NCI-H1092 treated with DMSO at 0.1 percent for 48 hours (cell line): ENCODE results near the gene IVD.

ENCODE experiments used
- DNase-seq: peaks from one replicate; lab custom pipeline; 2025; lab: John Stamatoyannopoulos, UW

IVD gene

DNA sequence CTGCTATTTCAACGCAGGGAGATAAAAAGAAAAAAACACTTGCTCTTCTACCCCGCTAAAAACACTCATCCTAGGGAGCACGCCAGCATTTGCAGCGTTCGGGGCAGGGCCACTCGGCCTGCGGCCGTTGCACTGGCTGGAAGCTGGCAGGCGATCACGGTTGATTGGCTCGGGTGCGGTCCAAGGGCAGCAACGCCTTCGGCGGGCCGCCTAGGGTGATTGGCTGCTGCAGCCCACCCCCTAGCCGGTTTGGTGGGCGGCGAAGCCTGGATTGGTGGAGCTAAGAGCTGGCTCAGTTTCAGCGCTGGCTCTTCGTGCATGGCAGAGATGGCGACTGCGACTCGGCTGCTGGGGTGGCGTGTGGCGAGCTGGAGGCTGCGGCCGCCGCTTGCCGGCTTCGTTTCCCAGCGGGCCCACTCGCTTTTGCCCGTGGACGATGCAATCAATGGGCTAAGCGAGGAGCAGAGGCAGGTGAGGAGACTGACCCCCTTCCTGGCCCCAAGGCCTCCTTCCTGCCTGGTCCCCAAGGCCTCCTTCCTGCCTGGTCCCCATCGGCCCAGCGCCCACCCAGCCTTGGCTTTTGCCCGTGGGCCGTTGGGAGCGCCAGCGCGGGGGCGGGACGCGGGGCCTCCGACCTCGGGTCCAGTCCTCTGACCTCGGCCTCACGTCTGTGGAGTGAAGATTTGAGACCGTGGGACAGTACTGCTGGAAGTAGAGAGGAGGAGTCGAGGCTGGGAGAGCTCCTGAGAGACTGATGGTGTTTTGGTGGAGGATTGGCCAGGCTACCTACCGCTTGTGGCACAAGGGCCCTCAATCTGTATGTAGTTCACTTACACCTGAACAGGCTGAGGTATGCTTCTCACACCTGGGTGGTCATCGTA is at the start of gene IVD:
Gene IVD (plus strand): TSS at position 295 of the 881 bp plus-strand sequence. CDS start 33 bp downstream, at position 328.
- DNase-seq, result peak; percentile 90

DNA sequence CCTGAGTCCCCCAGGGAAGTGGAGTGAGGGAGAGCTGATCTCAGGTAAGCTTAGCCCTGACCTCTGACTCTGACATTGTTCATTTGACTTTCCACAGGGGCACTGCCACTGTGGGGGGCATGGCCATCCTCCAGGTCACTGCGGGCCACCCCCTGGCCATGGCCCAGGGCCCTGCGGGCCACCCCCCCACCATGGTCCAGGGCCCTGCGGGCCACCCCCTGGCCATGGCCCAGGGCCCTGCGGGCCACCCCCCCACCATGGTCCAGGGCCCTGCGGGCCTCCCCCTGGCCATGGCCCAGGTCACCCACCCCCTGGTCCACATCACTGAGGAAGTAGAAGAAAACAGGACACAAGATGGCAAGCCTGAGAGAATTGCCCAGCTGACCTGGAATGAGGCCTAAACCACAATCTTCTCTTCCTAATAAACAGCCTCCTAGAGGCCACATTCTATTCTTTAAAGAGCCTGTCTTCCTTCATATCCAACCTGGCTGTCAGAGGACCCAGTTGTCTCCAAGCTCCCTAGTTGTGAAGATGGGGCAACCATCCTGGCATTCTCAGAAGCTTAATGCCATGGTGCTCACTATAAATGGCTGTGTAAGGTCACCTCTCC is 49.5 kb upstream of the IVD start:
- DNase-seq, result no peak

DNA sequence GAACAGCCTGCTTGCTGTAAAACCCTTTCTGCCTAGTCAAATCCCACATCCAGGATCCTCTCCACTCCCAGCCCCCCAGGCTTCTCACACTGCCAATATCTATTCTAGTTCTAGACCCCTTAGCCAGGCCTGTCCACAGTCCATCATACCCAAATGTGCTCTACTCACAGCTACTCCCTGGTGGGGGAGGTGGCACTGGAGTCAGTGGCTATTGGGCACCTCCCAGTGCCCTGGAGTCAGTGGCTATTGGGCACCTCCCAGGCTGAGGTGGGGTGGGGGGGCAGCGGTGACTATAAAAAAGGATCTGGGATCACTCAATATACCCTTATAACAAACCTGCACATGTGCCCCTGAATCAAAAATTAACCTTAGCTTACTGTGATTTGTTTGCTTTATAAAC is 48.3 kb upstream of the IVD start:
- DNase-seq, result no peak

DNA sequence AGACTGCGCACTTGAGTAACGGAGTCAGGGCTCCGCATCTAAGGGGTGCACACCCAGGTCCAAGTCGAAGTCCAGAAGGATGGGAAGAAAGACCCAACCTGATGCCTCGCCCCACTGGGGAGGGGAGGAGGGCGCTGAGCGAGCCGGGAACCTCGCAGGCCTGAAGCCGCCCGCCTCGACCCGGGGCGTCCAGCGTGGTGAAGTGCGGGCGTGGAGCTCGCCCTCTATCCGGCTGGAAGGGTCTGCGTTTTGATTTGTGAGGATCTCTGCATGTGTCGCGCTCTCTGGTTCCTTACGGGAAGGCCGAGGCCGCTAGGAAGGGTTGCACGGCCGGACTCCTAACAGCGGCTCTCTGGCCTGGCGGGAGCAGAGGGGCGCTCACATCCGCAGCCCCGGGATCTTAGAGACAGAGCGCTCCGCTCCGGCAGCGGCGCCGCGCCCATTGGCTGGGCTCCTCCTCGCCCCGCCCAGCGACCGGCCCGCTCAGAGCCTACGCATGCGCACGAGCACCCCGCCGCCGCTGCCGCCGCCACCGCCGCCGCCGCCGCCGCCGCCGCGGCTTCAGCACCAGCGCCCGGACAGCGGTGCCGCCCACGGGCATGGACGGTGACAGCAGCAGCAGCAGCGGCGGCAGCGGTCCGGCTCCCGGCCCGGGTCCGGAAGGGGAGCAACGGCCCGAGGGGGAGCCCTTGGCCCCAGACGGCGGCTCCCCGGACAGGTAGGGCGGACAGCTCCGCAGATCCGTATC is 47.7 kb upstream of the IVD start, which contains the start of gene DISP2:
Gene DISP2 (plus strand): TSS at position 497 of the 748 bp plus-strand sequence. CDS start 103 bp downstream, at position 600.
- DNase-seq, result peak; percentile 74

DNA sequence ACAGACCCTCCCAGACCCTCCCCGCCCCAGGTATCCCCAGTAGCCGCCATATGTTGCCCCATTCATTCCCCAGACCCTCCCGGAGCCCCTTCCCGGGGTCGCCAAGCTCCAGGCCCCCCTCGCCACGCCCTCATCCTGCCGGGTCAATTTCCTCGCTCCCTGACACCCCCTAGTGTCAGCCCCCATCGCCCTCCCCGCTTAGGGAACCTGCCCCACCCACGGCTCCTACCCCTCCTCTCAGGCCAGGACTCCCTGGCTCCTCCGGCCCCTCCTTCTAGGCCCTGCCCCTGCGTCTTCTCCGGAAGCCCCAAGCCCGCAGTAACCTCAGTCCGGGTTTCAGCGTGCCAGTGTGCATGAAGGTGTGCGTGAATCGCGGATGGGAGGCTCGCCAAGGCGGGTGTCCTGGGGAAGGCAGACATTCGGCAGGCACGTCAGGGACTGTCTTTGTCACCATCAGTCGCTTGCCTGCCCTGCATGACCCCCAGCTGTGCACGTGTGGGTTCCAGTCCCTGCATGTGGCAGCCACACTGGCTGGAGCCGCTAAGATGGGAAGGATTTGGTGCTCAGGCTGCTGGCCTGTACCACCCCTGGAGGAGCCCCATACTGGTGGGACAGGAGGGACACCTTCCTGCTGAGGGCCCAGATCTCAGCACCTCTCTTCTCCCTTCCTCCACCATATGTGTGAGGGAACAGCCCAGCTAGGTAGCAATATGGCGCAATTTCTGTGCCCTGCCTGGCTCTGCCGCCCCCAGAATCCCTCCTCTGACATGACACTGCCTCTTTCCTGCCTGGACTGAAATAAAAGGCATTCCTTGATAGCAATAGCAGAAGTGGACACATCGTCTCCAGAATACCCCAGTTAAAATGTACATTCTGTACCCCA is 46.9 kb upstream of the IVD start:
- DNase-seq, result peak; percentile 41

DNA sequence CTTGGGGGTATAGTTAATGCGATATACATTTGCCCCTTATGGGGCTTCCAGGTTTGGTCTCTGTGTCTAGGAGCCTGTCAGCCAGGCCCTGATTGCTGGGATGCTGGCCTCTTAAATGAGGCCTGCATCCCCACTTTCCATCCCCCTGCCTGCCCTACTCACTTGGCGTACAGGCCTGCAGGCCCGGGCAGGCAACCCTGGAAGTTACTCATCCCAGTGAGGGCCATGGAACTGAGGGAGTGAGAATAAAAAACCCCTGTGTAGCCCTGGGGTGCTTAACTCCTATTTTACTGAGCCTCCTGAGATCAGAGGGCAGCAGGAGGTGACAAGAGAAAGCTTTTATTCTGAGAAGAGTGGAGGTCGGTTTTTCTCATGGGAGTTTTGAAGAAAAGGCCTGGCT is 45.6 kb upstream of the IVD start:
- DNase-seq, result no peak

DNA sequence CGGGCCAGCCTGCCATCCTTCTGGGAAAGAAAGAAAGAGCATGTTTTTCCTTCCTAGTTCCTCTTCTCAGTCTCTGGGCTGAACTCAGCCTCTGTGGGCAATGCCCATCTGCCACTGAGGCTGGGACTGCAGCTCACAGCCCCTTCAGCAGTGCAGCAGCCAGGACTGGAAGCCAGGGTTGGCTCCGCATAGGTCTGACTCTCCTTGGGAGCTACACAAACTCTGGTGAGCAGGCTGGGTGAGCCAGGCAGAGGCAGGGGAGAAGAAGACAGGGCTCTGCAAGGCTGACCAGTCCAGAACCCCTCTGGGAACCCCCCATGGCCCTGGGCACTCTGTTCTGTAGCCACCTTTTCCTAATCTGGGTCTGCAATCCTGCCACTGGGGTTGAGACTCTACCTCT is 44.0 kb upstream of the IVD start:
- no peak for DNase-seq

DNA sequence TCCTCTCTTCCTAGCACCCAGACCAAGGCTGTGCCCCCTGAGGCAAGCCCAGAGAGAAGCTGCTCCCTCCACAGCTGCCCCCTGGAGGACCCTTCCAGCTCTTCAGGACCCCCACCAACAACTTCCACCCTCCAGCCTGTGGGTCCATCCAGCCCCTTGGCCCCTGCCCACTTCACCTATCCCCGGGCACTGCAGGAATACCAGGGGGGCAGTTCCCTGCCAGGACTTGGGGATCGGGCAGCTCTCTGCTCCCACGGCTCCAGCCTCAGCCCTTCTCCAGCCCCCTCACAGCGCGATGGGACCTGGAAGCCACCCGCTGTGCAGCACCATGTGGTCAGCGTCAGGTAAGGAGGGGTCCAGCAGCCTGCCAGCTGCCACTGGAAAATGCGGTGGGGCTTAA is 42.0 kb upstream of the IVD start:
- no peak for DNase-seq

DNA sequence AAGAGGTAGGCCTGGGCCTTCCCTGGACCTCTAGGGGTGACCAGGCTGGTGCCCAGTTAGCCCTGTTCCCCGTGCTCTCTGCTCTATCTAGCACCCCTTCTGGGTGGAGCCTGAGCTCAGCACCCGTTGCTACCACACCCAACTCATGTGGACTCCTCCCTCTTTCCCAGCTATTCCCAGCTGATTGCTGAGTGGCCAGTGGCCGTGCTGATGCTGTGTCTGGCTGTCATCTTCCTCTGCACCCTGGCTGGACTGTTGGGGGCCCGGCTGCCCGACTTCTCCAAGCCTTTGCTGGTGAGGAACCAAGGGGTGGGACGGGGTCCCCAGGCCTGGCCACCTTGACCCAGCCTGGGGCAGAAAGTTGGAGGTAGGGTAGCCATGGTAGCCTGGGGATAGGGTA is 41.3 kb upstream of the IVD start:
- no peak for DNase-seq

DNA sequence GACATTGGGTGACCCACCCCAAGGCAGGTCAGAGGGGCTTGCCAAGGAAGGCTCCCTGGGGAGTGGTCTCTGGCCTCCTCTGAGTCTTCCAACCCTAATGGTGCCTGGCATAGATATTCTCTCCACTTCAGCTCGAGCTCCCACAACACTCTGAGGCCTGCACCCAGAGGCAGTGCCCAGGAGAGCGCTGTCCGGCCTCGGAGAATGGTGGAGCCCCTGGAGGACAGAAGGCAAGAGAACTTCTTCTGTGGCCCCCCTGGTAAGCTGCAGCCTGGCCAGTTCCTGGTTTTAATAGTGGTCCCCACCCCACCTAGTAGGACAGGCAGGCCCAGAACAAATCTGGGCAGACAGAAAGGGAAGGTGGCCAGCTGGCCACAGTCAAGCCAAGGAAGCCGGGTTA is 40.6 kb upstream of the IVD start:
- DNase-seq, result no peak

DNA sequence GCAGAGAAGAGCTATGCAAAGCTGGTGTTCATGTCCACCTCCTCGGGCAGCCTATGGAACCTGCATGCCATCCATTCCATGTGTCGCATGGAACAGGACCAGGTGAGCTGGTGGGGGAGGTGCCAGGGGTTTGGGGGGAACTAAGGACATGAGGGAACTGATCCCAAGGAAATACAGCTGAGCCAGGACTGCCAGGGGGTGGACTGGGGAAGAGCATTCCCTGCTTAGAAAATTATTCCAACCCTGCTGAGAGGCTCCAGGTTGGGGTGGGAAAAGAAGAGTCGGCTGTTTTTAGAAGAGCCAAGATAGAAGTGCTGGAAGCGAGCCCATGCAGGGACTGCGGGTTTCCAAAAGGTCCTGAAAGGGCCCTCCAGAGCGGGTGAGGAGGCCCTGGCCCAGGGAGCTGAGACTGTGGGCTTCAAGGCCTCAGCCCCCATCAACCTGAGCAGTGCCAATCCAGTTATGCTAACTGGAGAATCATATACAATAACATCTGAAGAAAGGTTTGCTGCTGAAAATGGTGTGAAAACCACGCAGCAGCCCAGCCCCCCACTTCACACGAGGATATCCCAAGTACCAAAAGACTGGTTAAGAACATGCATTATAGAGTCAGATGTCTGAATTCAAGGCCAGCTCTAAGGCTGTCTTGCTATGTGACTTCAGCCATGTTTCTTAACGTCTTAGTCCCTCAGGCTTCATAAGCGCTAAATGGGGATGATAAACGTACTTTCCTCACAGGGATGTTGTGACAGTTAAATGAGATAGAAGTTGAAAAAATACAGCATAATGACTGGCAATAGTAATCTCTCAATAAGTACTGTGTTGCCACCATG is 39.8 kb upstream of the IVD start:
- DNase-seq, result no peak

DNA sequence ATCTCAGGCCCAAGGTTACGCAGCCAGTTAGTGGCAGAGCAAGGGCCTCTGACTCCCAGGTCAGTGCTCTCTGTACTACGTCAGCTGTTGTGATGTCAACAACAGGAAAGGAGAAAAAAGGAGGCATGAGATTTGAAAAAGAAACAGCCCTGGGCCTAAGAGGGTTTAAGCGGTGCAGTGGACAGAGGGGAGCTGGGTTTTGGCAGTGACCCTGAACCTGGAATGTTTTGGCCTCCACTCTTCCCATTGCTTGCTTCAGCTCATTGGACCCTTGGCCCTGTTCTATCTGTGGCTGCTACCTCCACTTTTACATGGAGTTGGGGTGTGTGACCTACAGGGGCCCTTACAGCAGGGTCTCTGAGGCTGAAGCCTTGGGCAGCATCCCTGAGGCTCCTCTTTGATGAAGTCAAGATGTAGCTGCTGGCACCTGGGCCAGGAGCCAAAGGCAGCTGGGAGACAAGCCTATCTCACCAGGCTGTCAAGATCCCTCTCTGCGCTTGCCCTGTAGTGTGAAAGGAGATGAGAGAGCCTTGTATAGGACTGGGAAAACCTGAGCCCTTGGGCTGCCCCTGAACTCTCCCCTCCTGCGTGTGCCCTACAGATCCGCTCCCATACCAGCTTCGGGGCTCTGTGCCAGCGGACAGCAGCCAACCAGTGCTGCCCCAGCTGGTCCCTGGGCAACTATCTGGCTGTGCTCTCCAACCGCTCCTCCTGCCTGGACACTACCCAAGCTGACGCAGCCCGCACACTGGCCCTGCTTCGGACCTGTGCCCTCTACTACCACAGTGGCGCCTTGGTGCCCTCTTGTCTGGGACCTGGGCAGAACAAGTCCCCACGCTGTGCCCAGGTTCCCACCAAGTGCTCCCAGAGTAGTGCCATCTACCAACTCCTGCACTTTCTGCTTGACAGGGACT is 38.9 kb upstream of the IVD start:
- DNase-seq, result peak; percentile 25

DNA sequence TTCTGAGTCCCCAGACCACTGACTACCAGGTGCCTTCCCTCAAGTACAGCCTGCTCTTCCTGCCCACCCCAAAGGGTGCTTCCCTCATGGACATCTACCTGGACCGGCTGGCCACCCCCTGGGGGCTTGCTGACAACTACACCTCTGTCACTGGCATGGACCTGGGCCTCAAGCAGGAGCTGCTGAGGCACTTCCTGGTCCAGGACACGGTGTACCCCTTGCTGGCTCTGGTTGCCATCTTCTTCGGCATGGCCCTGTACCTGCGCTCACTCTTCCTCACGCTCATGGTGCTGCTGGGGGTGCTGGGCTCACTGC is 38.3 kb upstream of the IVD start:
- no peak for DNase-seq

DNA sequence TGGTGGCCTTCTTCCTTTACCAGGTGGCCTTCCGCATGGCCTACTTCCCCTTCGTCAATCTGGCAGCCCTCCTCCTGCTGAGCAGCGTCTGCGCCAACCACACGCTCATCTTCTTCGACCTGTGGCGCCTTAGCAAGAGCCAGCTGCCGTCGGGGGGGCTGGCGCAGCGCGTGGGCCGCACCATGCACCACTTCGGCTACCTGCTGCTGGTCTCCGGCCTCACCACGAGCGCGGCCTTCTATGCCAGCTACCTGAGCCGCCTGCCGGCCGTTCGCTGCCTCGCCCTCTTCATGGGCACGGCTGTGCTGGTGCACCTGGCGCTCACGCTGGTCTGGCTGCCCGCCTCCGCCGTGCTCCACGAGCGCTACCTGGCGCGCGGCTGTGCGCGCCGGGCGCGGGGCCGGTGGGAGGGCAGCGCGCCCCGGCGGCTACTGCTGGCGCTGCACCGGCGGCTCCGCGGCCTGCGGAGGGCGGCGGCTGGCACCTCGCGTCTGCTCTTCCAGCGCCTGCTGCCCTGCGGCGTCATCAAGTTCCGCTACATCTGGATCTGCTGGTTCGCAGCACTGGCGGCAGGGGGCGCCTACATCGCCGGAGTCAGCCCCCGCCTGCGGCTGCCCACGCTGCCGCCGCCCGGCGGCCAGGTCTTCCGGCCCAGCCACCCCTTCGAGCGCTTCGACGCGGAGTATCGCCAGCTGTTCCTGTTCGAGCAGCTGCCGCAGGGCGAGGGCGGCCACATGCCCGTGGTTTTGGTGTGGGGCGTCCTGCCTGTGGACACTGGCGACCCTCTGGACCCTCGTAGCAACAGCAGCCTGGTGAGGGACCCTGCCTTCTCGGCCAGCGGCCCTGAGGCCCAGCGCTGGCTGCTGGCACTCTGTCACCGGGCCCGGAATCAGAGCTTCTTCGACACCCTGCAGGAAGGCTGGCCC is 37.6 kb upstream of the IVD start:
- peak; percentile 47 for DNase-seq

DNA sequence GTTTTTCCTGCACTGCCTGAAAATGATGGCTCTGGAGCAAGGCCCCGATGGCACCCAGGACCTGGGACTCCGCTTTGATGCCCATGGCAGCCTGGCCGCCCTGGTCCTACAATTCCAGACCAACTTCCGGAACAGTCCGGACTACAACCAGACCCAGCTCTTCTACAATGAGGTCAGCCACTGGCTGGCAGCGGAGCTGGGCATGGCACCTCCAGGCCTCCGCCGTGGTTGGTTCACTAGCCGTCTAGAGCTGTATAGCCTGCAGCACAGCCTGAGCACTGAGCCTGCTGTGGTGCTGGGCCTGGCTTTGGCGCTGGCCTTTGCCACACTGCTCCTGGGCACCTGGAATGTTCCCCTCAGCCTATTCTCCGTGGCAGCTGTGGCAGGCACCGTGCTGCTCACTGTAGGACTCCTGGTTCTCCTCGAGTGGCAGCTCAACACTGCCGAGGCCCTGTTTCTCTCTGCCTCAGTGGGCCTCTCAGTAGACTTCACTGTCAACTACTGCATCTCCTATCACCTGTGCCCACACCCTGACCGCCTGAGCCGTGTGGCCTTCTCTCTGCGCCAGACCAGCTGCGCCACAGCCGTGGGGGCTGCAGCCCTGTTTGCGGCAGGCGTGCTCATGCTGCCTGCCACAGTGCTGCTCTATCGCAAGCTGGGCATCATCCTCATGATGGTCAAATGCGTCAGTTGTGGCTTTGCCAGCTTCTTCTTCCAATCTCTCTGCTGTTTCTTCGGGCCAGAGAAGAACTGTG is 36.7 kb upstream of the IVD start:
- no peak for DNase-seq

DNA sequence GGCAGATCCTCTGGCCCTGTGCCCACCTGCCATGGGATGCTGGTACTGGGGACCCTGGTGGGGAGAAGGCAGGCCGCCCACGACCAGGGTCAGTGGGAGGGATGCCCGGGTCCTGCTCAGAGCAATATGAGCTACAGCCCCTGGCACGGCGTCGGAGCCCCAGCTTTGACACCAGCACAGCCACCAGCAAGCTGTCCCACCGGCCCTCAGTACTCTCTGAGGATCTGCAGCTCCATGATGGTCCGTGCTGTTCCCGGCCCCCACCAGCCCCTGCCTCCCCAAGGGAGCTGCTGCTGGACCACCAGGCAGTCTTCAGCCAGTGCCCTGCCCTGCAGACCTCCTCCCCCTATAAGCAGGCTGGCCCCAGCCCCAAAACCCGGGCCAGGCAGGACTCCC is 36.1 kb upstream of the IVD start:
- DNase-seq, result no peak

DNA sequence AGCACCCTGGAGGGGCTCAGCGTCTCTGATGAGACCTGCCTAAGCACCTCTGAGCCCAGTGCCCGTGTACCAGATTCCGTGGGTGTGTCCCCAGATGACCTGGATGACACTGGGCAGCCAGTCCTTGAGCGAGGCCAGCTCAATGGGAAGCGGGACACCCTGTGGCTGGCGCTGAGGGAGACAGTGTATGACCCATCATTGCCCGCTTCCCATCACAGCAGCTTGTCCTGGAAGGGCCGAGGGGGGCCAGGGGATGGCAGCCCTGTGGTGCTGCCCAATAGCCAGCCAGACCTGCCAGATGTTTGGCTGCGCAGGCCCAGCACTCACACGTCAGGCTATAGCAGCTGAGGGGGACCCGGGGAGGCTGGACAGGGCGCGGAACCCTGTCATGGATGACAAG is 35.6 kb upstream of the IVD start:
- no peak for DNase-seq

DNA sequence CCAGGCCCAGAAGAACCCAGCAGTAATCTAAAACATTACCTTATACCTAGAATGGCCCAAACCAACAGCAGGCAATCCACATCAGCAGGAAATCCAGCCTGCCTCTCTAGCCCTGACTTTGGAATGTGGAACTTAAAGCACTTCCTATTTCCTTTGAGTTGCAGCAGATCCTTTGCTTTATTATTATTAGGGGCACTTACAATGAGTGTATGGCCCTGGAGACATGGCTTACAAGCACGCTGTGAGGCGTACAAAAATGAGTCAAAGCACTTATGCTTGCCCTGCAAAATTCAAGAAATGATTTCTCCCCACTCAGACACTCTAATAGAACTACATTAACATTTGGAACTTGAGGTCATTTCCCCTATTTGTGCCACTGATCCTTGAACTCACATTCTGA is 32.6 kb upstream of the IVD start:
- no peak for DNase-seq
